Measurements from ENCODE around the gene MT1M.

The MT1M gene

GRCh38 chr16:56634715-56635440 lies 2.4 kb downstream of the MT1M start:
- DNase-seq (ENCODE audit: low read depth): no peak
- peak overlapping the region; percentile 22 for H3K4me3 ChIP-seq (replicated peaks; ENCODE audit: low read depth, low read length)
- no peak for TF ChIP-seq CTCF (IDR thresholded peaks at IDR 0.05; ENCODE audit: low read length, missing control alignments)

- DNase-seq (ENCODE audit: low read depth): no peak
- peak overlapping the region; percentile 22 for H3K4me3 ChIP-seq (replicated peaks; ENCODE audit: low read depth, low read length)
- no peak for TF ChIP-seq CTCF (IDR thresholded peaks at IDR 0.05; ENCODE audit: low read length, missing control alignments)
These were observed 3.0 kb downstream of the MT1M start for GRCh38 chr16:56635441-56635967.

- TF ChIP-seq CTCF (IDR thresholded peaks at IDR 0.05; ENCODE audit: low read length, missing control alignments): no peak
- no peak overlapping the region for H3K4me3 ChIP-seq (replicated peaks; ENCODE audit: low read depth, low read length)
These were observed 4.4 kb downstream of the MT1M start for GRCh38 chr16:56636616-56637413.

GRCh38 chr16:56637814-56638750 lies 5.6 kb downstream of the MT1M start, which contains the start of gene MT1A:
MT1A (plus strand) TSS chr16:56638666; CDS start chr16:56638739, 73 bp downstream.
- DNase-seq (ENCODE audit: low read depth): peak; percentile 49
- peak within 1 kb of the TSS; percentile 60 for H3K4me3 ChIP-seq (replicated peaks; ENCODE audit: low read depth, low read length)
- no peak for TF ChIP-seq CTCF (IDR thresholded peaks at IDR 0.05; ENCODE audit: low read length, missing control alignments)

More at GRCh38 chr16:56636616-56637413, 4.4 kb downstream of the MT1M start:
- DNase-seq (ENCODE audit: low read depth): no peak

GRCh38 chr16:56639045-56639444 lies 6.6 kb downstream of the MT1M start:
- DNase-seq (ENCODE audit: low read depth): no peak
- no peak overlapping the region for H3K4me3 ChIP-seq (replicated peaks; ENCODE audit: low read depth, low read length)
- no peak for TF ChIP-seq CTCF (IDR thresholded peaks at IDR 0.05; ENCODE audit: low read length, missing control alignments)

GRCh38 chr16:56640076-56640475 lies 7.6 kb downstream of the MT1M start:
- no peak overlapping the region for H3K4me3 ChIP-seq (replicated peaks; ENCODE audit: low read depth, low read length)
- TF ChIP-seq CTCF (IDR thresholded peaks at IDR 0.05; ENCODE audit: low read length, missing control alignments): no peak
- DNase-seq (ENCODE audit: low read depth): no peak
